HepG2 (cell line): ENCODE results near the gene GCDH. TPM values are rescaled to one million over a fixed set of nuclear protein-coding genes. Genes with fewer than 3 reads are reported as not detected.
A peak's percentile ranks its signal among the peaks of the same experiment; 100 is the strongest.

ENCODE experiments used
- ATF6 ChIP-seq: sonication (generic); formaldehyde crosslinking; conservative IDR thresholded peaks from 2 replicates; pipeline ENCODE4 v1.4.0; 2020; ENCODE audit warnings: missing genetic modification reagents
- CBX1 ChIP-seq: IDR thresholded peaks from one replicate; pipeline ENCODE4 v1.6.1; 2016; ENCODE audit warnings: antibody characterized with exemption, low read depth
- DPF2 ChIP-seq: sonication (generic); formaldehyde crosslinking; IDR thresholded peaks from 2 replicates; pipeline ENCODE4 v1.4.0; 2020; ENCODE audit warnings: mild to moderate bottlenecking, low read depth, missing genetic modification reagents, borderline replicate concordance
- ETV5 ChIP-seq: IDR thresholded peaks from 2 replicates; pipeline ENCODE4 v1.6.1; 2018; ENCODE audit warnings: missing biosample characterization, missing genetic modification reagents, inconsistent platforms, borderline replicate concordance
- HDAC1 ChIP-seq: sonication (generic); formaldehyde crosslinking; IDR thresholded peaks from 2 replicates; pipeline ENCODE4 v1.5.1; 2020; ENCODE audit warnings: mild to moderate bottlenecking, missing genetic modification reagents
- HDAC6 ChIP-seq: fragments of 200-600 bp; sonication (generic); IDR thresholded peaks from 2 replicates; pipeline ENCODE4 v1.7.0; 2017; ENCODE audit warnings: mild to moderate bottlenecking, antibody characterized with exemption, low read length, low read depth
- MYC ChIP-seq: sonication (generic); formaldehyde crosslinking; IDR thresholded peaks from 2 replicates; pipeline ENCODE4 v1.9.0; 2021; ENCODE audit warnings: missing genetic modification reagents, borderline replicate concordance
- REPIN1 ChIP-seq: sonication (generic); formaldehyde crosslinking; IDR thresholded peaks from 2 replicates; pipeline ENCODE4 v1.8.0; 2022; ENCODE audit warnings: missing genetic modification reagents, low read depth, mild to moderate bottlenecking, borderline replicate concordance
- ZBTB25 ChIP-seq: IDR thresholded peaks from 2 replicates; pipeline ENCODE4 v1.6.1; 2018; ENCODE audit warnings: missing genetic modification reagents
- ZEB1 ChIP-seq: IDR thresholded peaks from 2 replicates; pipeline ENCODE4 v1.6.1; 2012; ENCODE audit warnings: mild to moderate bottlenecking, low read depth, inconsistent platforms; ENCODE audit not compliant: insufficient replicate concordance
- ZKSCAN8 ChIP-seq: IDR thresholded peaks from 2 replicates; pipeline ENCODE4 v1.6.1; 2016; ENCODE audit warnings: borderline replicate concordance, missing genetic modification reagents, missing compliant biosample characterization
- ZNF101 ChIP-seq: sonication (generic); formaldehyde crosslinking; IDR thresholded peaks from 2 replicates; pipeline ENCODE4 v1.4.0; 2020; ENCODE audit warnings: mild to moderate bottlenecking, low read depth, missing genetic modification reagents, borderline replicate concordance
- ZNF142 ChIP-seq: sonication (generic); formaldehyde crosslinking; IDR thresholded peaks from 2 replicates; pipeline ENCODE4 v1.4.0; 2020; ENCODE audit warnings: missing genetic modification reagents
- ZNF235 ChIP-seq: sonication (generic); formaldehyde crosslinking; IDR thresholded peaks from 2 replicates; pipeline ENCODE4 v1.8.1; 2023; ENCODE audit warnings: mild to moderate bottlenecking, missing genetic modification reagents, borderline replicate concordance
- ZNF251 ChIP-seq: sonication (generic); formaldehyde crosslinking; IDR thresholded peaks from 2 replicates; pipeline ENCODE4 v1.9.0; 2021; ENCODE audit warnings: mild to moderate bottlenecking, missing genetic modification reagents
- ZNF296 ChIP-seq: sonication (generic); formaldehyde crosslinking; conservative IDR thresholded peaks from 2 replicates; pipeline ENCODE4 v1.5.0; 2020; ENCODE audit warnings: mild to moderate bottlenecking, missing genetic modification reagents
- ZSCAN30 ChIP-seq: sonication (generic); formaldehyde crosslinking; IDR thresholded peaks from 2 replicates; pipeline ENCODE4 v1.5.0; 2020; ENCODE audit warnings: mild to moderate bottlenecking, missing genetic modification reagents
- polyA plus RNA-seq, 8 experiments: library from polyadenylated mRNA; depleted of rRNA in 3 of 8; stranded (reverse) in 7 of 8; unstranded in 1 of 8; fragments of >200 nt; fragmentation: Illumina TruSeq in 4 of 8; extraction: Trizol in 4 of 8; gene quantifications; 2 replicates each; pipeline versions ENCODE4 v1.2.1 to v1.2.3, GENCODE V29; 2011 to 2016; ENCODE audit warnings: low read depth in 4 of 8, missing spikeins in 1 of 8, mixed read lengths in 1 of 8; ENCODE audit not compliant: insufficient read depth in 1 of 8
- total RNA-seq, 5 experiments: library from RNA; depleted of rRNA; stranded (reverse); fragments of >200 nt; fragmentation: Illumina TruSeq; extraction: Trizol; gene quantifications; 2 replicates each; pipeline ENCODE4 v1.2.3, GENCODE V29; 2016; ENCODE audit warnings: low read depth in 1 of 5
- TF ChIP-seq, protein P1 (sequence below): sonication (generic); formaldehyde crosslinking; conservative IDR thresholded peaks from 2 replicates; pipeline ENCODE4 v1.8.0; 2022; ENCODE audit warnings: missing genetic modification reagents

Gene GCDH
- total and polyA plus RNA-seq, 2 of the 13 experiments (the other 11 are each of a cell fraction or from before 2014, with no cell fraction given): 15.1 to 38.0 TPM

DNA sequence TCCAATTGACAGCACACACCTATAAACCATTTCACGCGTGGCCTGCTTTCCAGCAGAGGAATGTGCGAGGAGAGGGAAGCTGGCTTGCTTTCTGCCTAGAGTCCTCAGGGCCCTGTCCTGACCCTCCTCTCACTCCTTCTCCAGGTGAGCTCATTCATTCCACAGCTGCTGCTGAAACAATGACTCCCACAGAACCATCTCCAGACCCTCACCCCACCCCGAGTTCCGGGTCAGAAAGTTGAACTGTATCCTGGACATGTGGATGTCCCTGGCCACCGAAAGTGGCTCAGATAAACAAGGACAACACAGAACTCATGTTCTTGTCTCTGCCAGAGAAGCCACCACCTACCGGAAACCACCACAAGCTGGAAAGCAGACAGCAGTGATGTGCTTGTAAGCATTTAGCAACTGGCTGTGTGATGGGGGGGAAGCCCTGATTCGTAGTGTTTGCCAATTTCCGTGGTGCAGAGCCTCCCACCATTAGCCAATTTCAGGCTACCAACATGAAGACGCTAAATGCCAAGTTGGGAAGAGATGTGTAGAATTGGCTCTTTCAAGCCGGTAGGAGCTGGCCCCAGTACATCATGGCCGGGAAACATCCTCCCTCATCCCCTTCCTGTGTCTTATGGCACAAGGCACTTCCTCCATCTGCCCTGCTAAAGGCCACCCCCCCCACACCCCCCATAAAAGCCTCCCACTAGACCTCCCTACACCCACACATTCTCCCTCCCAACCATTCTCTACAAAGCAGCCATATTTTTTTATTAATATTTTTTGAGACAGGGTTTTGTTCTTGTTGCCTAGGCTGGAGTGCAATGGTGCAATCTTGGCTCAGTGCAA, 23.1 kb downstream of the GCDH start (continued):
- TF ChIP-seq ZNF235 (CRISPR knock-in tag) (no peak), ZNF101 (CRISPR knock-in tag) (no peak), ZEB1 (no peak), CBX1 (no peak), MYC (CRISPR knock-in tag) (peak; percentile 57; the same call in 1 of the 2 replicates), ZNF251 (CRISPR knock-in tag) (no peak), HDAC1 (CRISPR knock-in tag) (0 out of 2 replicates have a peak, but pooled peaks have one; percentile 27), DPF2 (CRISPR knock-in tag) (no peak), HDAC6 (no peak), REPIN1 (CRISPR knock-in tag) (no peak), ETV5 (peak; percentile 76; the same call in 1 of the 2 replicates), ZBTB25 (no peak), ZNF142 (no peak), ATF6 (CRISPR knock-in tag) (no peak), ZKSCAN8 (no peak), ZSCAN30 (CRISPR knock-in tag) (no peak), ZNF296 (CRISPR knock-in tag) (no peak)
- TF ChIP-seq, protein P1, sequence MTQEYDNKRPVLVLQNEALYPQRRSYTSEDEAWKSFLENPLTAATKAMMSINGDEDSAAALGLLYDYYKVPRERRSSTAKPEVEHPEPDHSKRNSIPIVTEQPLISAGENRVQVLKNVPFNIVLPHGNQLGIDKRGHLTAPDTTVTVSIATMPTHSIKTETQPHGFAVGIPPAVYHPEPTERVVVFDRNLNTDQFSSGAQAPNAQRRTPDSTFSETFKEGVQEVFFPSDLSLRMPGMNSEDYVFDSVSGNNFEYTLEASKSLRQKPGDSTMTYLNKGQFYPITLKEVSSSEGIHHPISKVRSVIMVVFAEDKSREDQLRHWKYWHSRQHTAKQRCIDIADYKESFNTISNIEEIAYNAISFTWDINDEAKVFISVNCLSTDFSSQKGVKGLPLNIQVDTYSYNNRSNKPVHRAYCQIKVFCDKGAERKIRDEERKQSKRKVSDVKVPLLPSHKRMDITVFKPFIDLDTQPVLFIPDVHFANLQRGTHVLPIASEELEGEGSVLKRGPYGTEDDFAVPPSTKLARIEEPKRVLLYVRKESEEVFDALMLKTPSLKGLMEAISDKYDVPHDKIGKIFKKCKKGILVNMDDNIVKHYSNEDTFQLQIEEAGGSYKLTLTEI (CRISPR knock-in tag): no peak
